SH-SY5Y (cell line): ENCODE results near the gene USP24.

Experiments
- GATA2 ChIP-seq: IDR thresholded peaks from 2 replicates; pipeline ENCODE4 v1.6.1; 2011; ENCODE audit warnings: mild to moderate bottlenecking, low read depth, low read length
- GATA3 ChIP-seq: IDR thresholded peaks from 2 replicates; pipeline ENCODE4 v1.6.1; 2011; ENCODE audit warnings: low read depth, mild to moderate bottlenecking, low read length, moderate library complexity

USP24 gene

DNA sequence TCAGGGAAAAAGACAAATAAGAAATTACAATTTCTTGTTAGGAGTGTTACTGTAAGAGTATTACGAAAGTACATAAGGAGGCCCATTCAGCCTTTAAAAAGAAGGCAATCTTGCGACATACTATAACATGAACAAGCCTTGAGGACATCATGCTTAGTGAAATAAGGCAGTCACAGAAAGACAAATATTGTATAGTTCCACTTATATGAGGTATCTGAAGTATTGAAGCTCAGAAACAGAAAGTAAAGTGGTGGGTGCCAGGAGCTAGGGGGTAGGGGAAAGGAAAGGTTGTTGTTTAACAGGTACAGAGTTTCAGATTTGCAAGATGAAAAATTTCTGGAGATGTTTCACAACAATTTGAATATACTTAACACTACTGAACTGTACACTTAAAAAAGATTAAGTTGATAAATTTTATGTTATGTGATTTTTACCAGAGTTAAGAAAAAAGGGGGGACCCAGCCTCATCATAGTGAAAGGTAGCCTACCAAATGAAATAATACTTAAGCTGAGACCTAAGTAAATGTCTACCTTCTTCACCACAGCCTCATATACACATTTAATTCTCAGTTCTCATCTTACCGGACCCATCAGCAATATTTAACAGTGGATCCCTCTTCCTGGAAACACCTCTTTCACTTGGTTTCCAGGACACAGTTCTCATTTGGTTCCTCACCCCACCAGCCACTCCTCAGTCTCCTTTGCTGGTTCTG is 19.5 kb downstream of the USP24 start:
- TF ChIP-seq GATA2: no peak
- no peak for TF ChIP-seq GATA3

DNA sequence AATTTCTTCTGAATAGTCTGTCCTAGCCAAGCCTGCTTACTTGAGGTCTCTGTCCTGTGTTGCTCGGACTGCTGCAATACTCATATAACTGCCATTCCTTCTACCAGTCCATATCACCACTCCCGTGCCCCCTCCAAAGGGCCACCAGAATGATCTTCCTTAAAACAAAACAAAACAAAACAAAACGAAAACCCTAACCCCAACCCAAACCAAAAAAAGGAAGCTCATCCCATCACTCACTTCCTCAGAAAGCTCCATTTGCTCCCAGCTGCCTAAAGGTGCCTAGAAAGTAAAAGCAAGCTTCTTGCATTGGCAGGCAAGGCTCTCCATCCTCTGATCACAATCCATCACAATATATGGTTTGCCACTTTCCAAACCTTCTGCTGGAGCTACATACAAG is 20.3 kb downstream of the USP24 start:
- TF ChIP-seq GATA2: no peak
- TF ChIP-seq GATA3: no peak

DNA sequence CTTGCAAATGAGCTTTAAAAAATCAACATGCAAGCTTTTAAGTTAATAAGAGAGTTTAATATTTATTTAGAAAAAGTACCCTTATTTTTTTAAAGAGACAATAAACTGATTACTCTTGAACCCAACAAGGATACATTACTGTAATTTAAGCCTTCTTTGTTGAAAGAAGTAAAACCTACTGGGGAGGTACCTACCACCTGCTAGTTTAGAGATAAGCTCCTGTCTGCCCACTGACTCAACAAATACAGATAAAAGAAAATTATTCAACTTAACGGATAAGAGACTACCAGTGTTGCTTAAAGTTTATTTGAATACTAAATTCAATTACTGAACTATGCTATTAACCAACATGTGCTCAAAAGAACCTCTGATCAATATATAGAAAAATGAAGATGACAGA is 23.1 kb downstream of the USP24 start:
- TF ChIP-seq GATA2: no peak
- no peak for TF ChIP-seq GATA3

DNA sequence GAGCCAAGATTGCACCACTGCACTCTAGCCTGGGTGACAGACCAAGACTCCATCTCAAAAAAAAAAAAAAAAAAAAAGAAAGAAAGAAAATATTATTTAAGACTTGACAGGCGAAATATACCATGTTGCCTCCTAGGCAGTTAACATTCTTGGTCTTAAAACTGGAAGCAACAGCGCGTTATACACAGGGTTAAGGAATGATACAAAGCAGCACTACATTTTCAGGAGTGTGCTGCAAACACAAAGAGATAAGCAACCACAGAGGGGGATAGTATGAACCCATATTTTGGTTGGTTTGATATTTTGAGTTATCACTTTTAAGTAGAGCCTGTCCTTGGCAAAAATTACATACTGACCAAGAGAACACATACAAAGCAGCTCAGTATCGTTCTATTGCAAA is 25.1 kb downstream of the USP24 start:
- no peak for TF ChIP-seq GATA2
- no peak for TF ChIP-seq GATA3

DNA sequence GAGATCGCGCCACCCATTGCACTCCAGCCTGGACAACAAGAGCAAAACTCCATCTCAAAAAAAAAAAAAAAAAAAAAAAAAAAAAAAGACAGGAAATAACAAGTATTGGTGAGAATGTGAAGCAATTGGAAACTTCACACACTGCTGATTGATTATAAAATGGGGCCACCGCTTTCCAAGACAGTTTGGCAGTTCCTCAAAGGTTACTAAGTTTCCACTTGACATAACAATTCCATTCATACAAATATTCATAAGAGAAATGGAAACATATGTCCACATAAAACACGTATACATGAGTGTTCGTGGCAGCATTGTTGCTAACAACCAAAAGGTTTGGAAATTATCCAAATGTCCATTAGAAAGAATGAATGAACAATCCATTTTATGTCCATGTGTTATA is 26.3 kb downstream of the USP24 start:
- TF ChIP-seq GATA3: no peak
- TF ChIP-seq GATA2: no peak

DNA sequence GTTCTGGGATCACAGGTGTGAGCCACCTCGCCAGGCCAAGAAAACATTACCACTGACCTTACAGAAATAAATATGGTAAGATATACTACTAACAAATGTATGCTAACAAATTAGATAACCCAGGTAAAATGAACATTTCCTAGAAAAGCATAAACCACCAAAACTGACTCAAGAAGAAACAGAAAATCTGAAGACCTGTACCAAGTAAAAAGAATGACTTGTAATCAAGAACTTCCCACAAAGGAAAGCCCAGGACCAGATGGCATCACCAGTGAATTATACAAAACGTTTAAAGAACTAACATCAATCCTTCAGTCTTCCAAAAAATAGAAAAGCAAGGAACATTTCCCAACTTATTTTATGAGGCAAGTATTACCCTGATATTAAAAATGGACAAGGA is 29.3 kb downstream of the USP24 start:
- no peak for TF ChIP-seq GATA3
- no peak for TF ChIP-seq GATA2

DNA sequence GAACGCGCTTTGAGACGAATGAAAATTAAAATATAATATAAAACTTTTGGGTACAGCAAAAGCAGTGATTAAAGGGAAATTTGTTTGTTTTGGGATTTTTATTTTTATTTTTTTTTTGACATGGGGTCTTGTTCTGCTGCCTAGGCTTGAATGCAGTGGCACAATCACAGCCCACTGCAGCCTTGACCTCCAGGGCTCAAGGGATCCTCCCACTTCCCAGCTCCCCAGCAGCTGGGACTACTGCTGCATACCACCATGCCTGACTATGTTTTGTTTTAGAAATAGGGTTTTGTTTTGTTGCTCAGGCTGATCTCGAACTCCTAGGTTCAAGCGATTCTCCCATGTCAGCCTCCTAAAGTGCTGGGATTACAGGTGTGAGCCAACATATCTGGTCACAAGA is 30.3 kb downstream of the USP24 start:
- TF ChIP-seq GATA3: no peak
- no peak for TF ChIP-seq GATA2

DNA sequence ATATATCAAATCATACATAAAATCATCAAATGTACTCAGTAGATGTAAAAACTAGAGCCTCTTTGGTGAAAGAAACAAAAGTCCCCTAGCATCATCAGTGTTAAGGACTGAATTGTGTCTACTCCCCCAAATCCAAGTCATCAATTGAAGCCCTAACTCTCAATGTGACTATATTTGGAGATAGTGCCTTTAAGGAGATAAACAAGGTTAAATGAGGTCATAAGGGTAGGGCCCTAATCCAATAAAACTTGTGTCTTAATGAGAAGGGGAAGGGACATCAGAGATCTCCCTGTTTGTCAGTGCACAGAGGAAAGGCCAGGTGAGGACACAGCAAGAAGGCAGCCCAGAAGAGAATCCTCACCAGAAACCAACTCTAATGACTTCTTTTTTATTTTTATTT is 33.5 kb downstream of the USP24 start:
- TF ChIP-seq GATA2: no peak
- TF ChIP-seq GATA3: no peak

DNA sequence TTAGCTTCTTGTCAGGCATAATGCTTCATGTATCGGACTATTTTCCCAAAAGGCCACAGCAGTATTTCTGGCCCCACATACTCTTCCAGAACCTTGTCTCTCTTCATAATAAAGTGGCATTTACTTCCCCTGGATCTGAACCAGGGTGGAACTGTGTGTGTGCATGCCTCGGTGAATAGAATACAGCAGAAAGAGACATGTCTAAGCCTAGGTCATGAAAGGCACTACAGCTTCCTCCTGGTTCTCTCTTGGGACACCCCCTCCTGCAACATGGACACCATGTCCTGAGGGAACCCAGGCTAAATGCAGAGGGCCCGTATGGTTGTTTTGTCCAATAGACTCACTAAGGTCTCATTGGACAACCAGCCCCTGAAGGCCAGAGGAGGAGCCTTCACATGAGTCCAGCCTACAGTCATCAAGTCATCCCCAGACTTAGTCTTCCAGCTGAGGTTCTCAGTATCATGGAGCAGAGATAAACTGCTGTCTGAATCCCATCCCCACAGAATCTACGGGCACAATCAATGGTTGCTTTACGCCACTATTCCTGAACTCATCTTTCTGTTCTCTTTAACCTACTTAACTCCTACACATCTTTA is 35.0 kb downstream of the USP24 start:
- TF ChIP-seq GATA2 (no peak), GATA3 (no peak)

DNA sequence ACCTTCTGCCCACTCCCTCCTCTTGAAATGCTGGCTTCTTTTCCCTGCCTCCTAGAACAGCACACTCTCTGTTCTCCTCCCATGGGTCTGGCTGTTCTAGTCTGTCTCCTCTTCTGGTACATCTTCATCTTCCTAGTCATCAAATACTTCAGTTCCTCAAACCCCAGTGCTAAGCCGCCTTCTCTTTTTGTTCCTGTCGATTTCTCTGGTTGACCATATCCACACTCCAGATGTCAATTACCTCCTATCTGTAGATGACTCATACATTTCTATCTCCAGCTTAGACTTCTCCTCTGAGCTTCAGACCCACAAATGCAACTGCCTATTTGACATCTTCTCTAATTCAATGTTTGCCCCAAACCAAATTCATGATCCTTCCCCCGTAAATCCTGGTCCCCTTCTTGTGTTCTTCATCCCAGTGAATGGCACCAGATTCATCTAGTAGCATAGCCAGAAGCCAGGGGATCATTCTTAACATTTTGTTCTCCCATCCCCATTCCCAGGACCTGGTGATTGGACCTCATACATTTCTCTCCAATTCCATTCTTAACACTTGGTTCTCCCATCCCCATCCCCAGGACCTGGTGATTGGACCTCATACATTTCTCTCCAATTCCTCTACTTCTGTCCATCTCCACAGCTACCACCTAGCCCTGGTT is 35.9 kb downstream of the USP24 start:
- TF ChIP-seq GATA2 (no peak), GATA3 (no peak)

DNA sequence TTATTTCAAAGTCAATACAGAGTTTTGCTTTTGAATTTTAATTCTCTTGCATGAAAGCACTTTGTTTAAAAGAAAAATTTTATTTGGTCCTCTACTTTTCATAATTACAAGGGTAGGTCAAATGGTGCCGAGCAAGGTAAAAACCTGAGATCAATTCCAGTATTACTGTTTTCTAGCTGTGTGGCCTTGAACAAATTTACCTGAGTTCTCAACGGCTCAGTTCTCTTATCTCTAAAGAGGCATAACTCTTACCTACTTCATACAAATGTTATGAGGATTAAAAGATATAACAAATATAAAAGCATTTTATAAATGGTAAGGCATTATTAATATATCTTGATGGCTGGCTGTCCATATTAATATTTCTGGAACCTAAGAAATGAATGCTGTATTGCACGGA is 42.5 kb downstream of the USP24 start:
- TF ChIP-seq GATA2: no peak
- TF ChIP-seq GATA3: no peak

DNA sequence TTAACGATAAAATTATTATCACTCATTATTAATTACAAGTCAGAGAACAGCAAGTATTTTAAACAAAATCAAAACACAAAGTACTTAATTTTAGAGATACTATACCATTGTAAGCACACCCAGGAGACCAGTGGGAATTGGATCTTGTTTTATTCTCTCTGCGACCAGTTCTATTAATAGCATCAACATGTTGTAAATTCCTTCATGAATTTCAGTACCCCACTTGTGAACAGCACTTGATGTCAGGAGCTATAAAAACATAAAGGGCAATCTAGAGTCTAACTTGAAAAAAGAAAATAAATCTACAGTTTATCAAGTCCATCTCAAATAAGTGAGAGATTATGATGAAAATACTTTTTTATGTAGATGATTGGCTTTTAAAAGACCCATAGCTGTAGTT is 42.9 kb downstream of the USP24 start:
- TF ChIP-seq GATA3 (no peak), GATA2 (no peak)

DNA sequence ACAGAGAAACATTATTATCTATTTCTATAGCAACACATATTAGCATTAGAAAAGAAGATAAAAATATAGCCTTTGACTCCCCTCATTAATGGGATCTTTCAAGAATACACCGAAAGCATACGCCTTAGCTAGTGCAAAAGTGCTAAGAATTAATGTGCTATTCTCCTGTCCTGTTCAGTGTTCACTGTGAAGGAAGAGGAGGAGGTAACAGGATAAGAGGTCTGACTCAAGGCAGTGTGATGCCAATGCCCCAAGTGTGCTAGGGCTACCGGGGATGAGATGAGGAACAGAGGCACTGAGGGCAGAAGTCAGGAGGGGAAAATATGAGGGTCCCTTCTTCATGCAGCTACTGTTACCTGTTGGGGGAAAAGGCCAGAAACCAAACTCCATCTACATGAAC is 43.5 kb downstream of the USP24 start:
- no peak for TF ChIP-seq GATA3
- no peak for TF ChIP-seq GATA2

DNA sequence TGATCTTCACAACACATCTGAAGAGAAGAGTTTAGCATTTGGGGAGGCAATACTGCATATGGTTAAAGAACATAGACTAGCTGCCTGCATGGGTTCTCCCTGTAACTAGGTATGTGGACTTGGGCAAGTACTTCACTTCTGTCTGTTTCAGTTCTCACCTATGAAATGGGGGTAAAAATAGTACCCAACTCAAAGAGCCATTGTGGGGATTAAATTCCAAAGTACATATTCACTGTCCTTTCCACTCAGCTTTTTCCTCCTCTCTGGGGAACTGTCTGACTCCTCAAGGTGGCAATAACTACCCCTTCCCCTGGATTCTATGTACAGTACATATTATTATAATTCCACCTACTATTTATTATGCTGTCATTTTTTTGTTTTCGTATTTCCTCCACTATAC is 44.7 kb downstream of the USP24 start:
- no peak for TF ChIP-seq GATA3
- TF ChIP-seq GATA2: no peak

DNA sequence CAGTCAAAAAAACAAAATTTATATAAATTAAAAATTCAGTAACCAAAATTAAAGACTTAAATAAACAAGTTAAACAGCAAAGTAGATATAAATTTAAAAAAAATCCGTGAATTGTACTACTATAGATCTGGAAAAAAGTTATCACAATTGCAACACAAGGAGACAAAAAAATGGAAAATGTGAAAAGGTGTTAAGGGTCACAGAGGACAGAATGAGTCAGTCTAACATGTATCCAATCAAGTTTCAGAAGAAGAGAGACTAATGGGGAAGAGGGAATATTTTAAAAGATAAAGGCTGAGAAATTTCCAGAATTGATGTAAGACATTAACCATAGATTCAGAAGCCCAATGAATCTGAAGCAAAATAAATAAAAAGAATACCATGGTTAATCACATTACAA is 46.0 kb downstream of the USP24 start:
- TF ChIP-seq GATA3 (no peak), GATA2 (no peak)

DNA sequence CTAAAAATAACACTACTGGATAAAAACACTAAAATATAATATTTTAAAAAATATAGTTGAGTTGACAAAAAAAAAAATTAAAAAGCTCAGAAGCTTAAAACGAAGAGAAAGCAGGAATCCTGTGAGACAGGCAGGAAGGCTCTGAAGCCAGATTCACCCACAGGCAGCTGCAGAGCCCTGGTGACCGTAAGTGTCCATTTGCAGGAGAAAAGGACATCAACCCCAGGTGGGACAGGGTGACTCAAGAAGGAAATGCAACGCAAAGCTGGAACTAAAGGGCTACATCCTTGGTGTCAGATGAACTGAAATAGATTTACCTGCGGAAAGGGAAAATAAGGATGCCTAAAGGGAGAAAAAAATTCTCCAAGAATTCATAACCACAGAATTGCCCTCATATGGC is 46.8 kb downstream of the USP24 start:
- TF ChIP-seq GATA2 (no peak), GATA3 (no peak)

DNA sequence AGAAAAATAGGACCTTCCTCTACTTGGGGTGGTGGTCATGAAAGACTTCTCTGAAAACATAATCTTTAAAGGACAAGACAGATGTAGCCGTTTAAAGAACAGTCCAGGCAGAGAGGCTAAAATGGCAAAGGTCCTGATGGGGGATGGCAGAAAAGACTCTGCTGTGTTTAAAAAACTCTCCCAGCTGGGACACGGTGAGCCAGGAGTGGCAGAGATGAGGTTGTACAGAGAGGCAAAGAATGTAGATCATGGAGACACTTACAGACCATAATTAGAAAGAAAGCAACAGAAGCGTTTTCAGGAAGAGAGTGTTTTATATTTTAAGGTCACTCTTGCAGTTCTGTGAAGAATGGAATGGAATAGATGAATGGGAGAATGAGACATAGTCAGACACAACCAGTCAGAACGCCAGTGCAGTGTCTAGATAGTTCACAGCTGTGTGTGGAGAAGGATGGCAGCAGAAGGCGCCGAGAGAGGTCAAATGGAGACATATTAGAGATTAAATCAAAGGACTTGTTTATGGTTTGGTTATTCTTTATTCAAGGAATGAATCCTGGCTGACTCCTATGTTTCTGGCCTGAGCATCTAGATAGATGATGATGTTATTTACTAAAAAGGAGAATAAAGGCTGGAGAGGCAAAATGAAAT is 47.8 kb downstream of the USP24 start:
- no peak for TF ChIP-seq GATA3
- TF ChIP-seq GATA2: no peak
